ENCODE measurements around the gene PICALM. TPM values are rescaled to one million over a fixed set of nuclear protein-coding genes. Genes with fewer than 3 reads are reported as not detected.

Gene PICALM
- total RNA-seq, 1 donor: 313 TPM

DNA sequence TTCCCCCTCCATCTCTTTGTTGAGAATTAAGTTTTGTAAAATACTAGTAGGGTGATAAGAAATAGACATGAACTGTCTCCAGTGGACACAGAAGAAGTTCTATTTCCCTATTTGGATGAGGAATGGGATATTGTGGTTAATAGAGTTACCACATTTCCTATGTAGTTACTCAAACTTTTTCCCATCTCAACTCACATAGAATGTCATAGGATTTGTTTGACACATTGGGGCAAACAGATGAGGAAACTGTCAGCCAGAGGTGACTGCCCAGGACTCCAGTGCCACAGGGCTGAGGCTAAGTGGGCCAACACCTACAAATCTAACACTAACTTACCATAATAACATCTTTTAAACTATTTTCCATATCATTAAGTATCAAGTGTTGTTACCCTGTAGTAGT lies 155.4 kb downstream of the PICALM start:
- Histone ChIP-seq H3K36me3 (ENCODE audit: insufficient read depth, low read length) (no peaks in the 10 kb centered on the region), H3K27ac (ENCODE audit: low read depth, low read length) (no peak overlapping the region), H3K27me3 (ENCODE audit: insufficient read depth, low read length) (no peaks in the 10 kb centered on the region), H3K79me2 (ENCODE audit: insufficient read depth, low read length) (no peaks in the 10 kb centered on the region), H3K9me3 (ENCODE audit: low read depth, low read length) (peaks cover 1% of the 10 kb centered on the region), H3K4me1 (ENCODE audit: insufficient read depth, low read length) (no peaks in the 10 kb centered on the region), H3K4me3 (ENCODE audit: insufficient read depth, low read length) (no peak overlapping the region), H4K20me1 (ENCODE audit: insufficient read depth, low read length) (no peaks in the 10 kb centered on the region), H3K4me2 (ENCODE audit: insufficient read depth, low read length) (no peak overlapping the region), H2AFZ (ENCODE audit: low read length) (no peak overlapping the region)
- TF ChIP-seq, protein P1, sequence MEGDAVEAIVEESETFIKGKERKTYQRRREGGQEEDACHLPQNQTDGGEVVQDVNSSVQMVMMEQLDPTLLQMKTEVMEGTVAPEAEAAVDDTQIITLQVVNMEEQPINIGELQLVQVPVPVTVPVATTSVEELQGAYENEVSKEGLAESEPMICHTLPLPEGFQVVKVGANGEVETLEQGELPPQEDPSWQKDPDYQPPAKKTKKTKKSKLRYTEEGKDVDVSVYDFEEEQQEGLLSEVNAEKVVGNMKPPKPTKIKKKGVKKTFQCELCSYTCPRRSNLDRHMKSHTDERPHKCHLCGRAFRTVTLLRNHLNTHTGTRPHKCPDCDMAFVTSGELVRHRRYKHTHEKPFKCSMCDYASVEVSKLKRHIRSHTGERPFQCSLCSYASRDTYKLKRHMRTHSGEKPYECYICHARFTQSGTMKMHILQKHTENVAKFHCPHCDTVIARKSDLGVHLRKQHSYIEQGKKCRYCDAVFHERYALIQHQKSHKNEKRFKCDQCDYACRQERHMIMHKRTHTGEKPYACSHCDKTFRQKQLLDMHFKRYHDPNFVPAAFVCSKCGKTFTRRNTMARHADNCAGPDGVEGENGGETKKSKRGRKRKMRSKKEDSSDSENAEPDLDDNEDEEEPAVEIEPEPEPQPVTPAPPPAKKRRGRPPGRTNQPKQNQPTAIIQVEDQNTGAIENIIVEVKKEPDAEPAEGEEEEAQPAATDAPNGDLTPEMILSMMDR (IDR thresholded peaks at IDR 0.05; ENCODE audit: extremely low read depth, low read depth, low read length): no peak
- no peak for DNase-seq (ENCODE audit: insufficient read length, low spot score, missing footprints)

DNA sequence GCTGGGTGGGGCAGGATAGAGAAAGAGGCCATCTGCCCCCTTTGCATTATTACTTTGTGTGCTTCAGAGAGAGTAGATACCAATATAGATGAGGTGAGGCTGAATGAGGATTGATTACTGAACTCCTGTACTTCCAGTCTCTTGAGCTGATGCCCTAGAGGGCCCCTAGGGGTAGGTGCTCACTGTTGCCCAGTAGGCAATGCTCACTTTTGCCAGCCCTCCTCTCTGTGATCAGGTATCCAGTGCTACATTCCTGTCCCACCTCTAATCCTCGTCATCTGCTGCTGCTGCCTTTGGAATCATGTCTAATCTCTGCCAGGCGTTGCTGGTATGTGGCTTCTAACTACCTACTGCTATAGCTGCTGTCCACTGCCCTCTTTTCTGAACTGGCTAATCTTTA lies 156.5 kb downstream of the PICALM start:
- Histone ChIP-seq H4K20me1 (ENCODE audit: insufficient read depth, low read length) (no peaks in the 10 kb centered on the region), H3K36me3 (ENCODE audit: insufficient read depth, low read length) (no peaks in the 10 kb centered on the region), H3K79me2 (ENCODE audit: insufficient read depth, low read length) (no peaks in the 10 kb centered on the region), H3K27me3 (ENCODE audit: insufficient read depth, low read length) (no peaks in the 10 kb centered on the region), H3K27ac (ENCODE audit: low read depth, low read length) (no peak overlapping the region), H3K4me1 (ENCODE audit: insufficient read depth, low read length) (no peaks in the 10 kb centered on the region), H3K4me3 (ENCODE audit: insufficient read depth, low read length) (no peak overlapping the region), H2AFZ (ENCODE audit: low read length) (no peak overlapping the region), H3K9me3 (ENCODE audit: low read depth, low read length) (peaks cover 1% of the 10 kb centered on the region), H3K4me2 (ENCODE audit: insufficient read depth, low read length) (no peak overlapping the region)
- no peak for DNase-seq (ENCODE audit: insufficient read length, low spot score, missing footprints)
- TF ChIP-seq, protein P1 (IDR thresholded peaks at IDR 0.05; ENCODE audit: extremely low read depth, low read depth, low read length): no peak

Other genes starting within 250 kb of the PICALM start
- not detected in 2 replicates for gene CCDC83, start 213.7 kb downstream of the PICALM start, total RNA-seq
- gene EED, start 175.7 kb upstream of the PICALM start, total RNA-seq: 12.3 and 17.7 TPM in 2 replicates
- 65.9 and 72.2 TPM in 2 replicates for gene HIKESHI, start 233.2 kb upstream of the PICALM start, total RNA-seq

Measured in osteoblast (primary cell).